HG02943 (cell line): ENCODE data around the gene AIDA.
"Not testable (repeated sequence)": the region's sequence is repeated elsewhere in the genome, so short reads cannot be mapped to it uniquely, and the experiment has no call there.

ENCODE experiments used
- ATAC-seq: cut with Tn5 transposase; IDR thresholded peaks from one replicate; pipeline ENCODE4 v1.9.1; 2021; ENCODE audit warnings: mild to moderate bottlenecking, low read depth, moderate library complexity; ENCODE audit not compliant: unreplicated experiment

AIDA gene

DNA sequence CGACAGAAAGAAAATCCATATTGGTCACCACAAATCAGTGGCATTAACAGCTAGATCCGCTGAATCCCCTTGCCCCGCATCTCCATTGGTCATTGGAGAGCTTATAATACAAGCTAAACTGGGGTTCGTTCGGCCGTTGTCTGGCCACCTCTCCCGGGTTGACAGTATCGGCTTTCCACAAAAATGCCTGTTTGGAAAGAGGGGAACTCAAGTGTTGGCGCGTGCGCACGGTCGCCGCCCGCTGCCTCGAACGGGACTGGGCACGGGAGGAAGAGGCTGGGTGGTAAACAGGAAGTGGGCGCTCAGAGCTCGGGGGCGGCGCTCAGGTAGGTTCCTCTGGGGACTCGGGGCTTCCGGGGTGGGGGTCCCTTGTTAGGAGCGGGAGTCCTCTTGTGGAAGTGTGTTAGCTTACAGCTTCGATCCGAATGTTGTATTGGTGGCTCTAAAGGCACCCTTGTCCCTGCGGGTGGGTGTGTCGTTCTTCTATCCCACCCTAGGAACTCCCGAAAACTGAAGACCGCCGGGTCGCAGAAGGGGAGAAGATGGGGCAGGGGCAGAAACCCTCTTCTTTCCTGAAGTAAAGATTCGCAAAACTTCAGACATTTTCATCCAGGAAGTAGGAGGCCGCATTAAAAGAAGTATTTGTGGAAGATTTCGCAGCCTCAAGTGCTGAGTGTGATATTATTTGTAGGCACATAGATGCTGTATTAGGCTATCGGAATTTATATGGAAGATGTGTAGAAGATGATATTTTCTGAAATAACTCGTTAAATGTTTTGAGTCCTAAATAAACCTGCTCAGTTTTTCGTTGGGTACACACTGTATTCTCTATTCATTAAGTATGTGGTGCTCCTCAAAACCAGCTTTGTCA, 1.0 kb upstream of the AIDA start:
- peak; percentile 55 for ATAC-seq

DNA sequence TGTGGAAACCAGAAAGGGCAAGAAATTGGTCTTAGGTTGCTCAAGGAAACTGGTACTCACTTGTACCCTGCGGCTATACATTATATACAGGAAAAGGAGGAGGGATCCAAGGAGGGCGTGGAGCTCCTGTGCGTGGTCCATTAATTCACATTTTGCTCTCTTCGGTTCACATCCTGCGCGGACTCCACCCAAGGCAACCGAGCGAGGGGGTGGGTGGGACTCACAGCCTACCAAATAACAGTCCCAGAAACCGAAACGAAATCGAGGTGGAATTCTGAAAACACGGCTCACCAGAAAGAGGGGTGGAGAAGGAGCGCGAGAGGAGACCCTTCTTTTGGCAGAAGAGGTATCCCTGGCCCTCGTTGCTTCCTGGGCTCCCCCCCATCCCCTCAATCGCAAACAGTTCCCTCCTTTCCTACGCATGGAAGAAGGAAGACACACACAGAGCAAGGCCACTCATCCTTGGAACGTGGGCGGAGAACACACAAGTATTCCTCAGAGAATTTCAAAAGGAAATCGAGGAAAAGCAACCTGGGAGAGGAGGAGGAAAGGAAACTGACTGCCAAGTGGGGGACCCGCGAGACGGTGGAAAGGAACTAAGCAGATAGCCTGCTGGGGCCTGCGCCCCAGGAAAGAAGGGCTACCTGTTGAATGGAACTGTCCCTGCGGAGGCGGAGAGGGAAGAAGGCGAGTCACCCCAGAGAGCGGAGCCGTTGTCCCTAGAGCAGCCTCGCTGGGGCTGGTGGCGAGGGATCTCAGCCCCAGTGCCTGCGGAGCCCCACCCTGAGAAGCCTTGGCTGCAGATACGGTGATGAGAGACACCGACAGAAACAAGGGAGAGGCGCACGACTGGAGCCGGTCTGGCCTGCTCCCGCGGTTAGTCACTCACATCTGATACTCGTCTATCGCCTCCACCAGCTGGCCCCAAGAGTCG, 705 bp downstream of the AIDA start:
- peak; percentile 26 for ATAC-seq

DNA sequence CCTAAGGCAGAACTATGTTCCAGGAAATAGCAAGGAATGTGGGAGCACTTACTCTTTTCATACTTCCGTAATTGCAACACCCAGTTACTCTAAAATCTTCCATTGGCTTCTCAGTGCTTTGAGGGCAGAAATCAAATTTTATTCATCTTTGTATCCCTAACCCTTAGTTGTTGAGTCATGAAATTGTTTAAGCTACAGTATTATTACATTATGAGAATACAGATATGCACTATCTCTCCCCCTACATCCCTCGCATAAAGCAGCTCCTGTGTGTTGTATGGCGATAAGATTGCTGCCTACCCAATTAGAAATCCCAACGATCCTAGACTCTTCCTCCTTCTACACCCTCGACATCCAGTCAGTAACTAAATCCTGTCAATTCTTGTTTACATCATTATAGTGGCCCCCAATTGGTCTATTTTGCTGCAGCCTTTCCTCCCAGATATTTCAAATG, 2.6 kb downstream of the AIDA start:
- ATAC-seq = no peak

DNA sequence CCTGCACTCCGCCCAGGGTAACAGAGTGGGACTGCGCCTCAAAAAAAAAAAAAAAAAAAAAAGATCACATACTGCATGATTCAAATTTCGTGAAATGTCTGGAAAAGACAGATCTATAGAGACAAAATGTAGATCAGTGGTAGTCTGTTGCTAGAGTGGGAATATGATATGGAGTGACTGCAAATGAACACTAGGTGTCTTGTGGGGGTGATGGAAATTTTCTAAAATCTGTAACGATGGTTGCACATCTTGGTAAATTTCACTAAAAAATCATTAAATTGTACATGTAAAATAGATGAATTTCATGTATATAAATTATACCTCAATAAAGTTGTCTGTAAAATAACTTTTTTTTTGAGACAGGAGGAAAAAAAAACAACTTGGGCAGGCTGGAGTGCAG, 5.5 kb downstream of the AIDA start:
- no peak for ATAC-seq

DNA sequence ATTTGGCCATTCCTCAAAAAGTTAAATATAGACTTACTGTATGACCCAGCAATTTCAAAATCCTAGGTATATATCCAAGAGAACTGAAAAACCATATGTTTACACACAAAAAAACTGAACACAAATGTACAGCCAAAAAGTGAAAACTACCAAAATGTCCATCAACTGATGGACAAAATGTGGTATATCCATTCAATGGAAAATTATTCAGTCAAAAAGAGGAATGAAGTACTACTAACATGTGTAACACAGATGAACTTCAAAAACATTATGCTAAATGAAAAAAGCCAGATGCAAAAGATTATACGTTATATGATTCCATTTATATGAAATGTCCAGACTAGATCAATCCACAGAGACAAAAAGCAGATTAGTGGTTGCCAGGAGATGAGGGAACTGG, 8.0 kb downstream of the AIDA start:
- ATAC-seq = no peak

DNA sequence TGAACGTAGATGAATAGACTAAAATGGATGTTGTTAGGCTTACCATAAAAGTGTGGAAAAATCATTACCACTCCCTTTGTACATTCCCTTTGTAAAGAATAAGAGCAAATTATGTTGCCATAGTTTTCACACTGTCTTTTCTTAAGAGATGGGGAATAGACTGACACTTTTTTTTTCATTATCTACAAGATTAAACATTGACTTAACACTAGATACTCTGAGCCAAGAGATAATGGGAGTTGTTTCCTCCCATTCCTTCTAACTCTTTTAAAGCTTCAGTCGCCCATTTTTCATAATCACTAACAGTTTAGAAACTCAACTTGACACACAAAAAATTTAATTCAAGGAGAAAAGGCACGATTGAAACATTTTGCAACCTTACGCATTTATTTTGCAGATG, 10.1 kb downstream of the AIDA start:
- ATAC-seq = no peak

DNA sequence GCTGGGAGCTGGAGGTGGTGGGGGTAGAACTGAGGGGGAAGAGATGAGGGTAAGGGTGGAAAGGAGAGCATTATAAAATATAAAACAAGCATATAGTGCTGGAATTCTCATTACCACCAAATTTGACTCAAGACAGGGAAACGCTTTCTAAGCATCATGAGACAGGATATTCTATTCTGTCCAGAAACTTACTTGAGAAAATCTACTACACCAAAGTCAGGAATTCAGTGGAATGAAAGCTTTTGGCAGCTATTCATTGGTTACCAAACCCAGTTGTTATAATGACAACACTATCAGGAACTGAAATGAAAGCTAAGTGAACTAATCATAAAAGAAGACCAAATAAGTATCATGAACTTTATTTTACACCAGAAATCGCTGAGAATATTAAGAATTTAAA, 14.5 kb downstream of the AIDA start:
- no peak for ATAC-seq

DNA sequence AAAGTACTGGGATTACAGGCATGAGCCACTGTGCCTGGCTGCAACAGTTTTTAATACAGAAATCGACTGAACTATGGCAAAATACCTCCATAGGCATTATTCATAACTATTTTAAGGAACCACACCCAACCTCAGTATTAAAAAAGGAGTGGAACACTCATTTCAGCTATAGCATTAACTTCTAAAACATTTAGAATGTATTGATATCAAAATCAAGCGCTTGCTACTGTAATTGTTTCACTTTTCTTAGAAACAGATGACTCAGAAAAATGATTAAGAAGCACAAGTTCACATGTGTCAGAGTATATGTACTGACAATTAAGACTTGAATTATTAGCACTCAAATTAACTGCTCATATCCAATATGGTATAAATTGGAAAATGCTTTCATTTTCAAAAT, 15.1 kb downstream of the AIDA start:
- no peak for ATAC-seq

DNA sequence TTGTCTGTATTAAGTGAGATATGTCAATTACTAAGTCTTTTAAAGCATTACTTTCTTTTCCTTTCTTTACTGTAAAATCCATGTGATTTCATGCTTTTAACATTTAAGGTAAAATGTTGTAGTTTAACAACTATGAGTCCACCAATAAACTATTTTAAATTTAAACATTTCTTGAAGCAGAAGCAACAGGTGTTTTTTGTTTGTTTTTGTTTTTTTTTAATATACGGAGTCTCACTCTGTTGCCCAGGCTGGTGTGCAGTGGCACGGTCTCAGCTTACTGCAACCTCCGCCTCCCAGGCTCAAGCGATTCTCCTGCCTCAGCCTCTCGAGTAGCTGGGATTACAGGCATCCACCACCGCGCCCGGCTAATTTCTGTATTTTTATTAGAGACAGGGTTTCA, 15.6 kb downstream of the AIDA start:
- no peak for ATAC-seq

DNA sequence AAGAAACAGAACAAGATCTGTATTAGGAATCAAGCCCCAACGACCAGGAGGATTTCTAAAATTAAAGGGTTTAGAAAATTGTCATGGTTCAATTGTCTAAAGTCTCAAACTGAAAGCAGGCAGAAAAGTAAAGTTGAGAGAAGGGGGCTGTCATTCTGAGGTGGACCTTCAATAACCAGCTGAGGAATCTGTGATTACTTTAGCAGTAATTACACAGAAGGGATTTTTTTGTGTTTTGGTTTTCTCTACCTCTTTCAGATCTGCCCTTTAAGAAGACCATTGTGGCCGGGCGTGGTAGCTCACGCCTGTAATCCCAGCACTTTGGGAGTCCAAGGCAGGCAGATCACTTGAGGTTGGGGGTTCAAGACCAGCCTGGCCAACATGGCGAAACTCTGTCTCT, 17.4 kb downstream of the AIDA start:
- no peak for ATAC-seq

DNA sequence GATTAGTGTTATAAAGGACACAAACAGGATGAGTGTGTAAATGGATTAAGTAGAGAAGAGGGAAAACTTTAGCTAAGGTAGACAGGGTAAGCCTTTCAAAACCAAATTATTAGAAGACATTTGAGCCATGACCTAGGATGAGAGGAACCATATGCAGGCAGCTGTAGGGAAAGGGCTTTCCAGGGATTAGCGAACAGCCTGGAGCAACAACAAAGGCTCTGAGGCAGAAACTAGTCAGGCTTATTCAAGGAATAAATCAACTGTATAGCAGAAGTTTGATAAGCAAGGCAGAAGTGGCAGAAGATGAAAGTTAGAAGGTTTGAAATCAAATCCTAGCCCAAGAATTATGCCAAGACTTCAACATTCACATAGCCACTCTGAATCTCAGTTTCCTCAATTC, 21.3 kb downstream of the AIDA start:
- ATAC-seq = no peak

DNA sequence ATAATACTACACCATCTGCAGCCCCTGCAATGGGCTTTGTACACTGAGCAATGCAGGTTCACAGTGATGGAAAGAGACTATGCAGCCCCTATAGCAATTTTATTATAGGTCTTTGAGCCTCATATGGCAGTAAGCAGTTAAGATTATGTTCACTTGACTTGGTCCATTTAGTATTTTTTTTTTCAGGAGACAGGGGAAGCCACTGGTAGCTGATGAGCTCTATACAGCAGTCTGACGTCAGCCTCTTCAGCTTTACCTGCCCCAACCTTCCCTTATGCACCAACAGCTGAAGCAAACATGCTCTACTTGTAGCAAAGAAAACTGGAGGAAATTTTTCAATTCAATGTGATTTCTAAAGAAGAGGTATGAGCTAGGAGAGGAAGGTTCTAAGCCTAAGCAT, 32.2 kb downstream of the AIDA start:
- no peak for ATAC-seq

DNA sequence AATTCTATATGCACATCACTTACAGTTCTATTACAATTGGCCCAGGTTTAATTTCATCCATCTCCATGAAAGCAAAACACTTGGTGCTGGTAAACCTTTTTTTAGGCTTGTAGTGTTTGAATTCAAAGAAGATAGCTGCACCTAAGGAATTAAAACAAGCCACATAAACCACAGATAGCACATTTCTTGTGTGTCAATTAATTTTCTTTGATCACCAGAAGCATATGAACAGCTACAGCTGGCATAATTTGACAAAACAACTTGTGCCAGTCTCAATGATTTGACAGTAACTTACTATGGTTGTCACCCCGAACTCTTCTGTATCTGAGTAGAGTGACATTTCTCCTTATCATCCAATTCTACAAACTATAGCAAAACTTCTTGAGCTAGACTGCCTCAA, 42.2 kb downstream of the AIDA start:
- ATAC-seq = no peak

DNA sequence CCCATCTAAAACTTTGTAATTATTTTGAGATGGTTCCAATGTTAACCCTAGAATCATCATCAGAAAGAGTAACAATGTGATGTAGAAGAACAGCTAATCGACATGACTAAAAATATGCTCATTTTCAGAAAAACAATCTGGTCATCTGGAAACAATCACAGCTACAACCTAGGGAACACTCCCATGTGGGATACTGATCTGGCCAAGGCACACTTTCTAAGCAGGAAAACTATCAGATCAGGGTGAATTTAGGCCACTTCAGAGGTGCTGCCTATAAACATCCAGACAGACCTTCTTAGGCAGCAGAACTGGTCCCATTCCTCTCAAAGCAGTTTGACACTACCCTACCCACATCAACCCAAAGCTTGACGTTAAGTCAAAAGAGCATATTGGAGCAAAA, 43.2 kb downstream of the AIDA start:
- ATAC-seq = not testable (repeated sequence)

DNA sequence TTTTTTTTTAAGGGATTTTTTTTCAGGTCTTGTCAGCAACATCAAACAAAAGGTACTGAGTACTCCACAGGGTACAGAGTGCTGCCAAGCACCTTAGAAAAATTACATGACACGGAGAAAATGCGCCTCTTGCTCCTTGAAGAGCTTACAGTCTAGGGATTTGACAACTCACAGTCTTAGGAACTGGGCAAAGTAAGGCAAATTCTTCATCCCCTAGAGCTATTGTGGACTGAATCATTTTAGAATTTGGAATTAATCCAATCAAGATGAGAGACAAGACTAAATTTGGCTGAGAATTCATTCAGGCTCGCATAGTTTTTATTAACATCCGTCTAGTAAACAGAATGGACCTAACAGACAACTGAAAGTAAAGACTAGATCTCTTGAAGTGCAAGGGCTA, 44.1 kb downstream of the AIDA start:
- ATAC-seq = not testable (repeated sequence)

DNA sequence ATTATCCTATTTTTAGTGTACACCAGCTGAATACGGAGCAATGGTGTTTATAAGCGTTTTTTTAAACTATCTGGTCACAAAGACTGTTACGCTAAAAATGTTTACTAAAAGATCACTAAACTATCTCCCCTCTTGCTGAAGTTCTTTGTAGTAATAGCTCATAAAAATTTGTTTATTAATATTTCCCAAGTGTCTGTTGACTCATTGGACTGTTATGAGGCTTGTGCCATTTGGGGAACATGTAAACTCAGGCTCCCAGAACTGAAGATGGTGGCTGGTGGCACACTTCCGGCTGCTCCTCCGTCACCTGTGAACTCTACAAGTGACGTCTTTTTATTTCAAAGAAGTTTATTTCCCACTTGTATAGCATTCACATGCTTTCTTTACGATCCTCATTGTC, 46.3 kb downstream of the AIDA start:
- ATAC-seq = no peak

DNA sequence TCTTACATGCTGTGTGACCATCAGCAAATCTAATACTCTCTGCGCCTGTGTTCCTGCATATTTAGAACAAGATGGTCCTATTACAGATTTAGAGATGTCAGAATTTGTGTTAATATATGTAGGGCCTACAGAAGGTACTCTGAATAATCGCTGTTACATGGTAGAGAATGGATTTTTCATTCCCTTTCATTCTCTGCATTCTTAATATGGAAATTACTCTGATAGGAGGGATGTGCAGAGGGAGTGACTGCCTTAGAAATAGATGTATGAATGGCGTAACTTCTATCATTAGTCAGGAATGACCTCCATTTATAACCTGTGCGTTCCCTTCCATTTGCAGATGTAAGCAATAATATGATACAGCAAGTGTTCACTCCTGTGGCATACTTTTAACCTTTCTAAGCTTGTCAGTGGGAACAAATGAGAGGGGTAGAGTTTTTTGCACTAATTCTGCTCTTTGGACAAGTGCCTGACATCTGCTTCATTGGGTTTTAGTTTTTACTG, 48.8 kb downstream of the AIDA start:
- no peak for ATAC-seq

DNA sequence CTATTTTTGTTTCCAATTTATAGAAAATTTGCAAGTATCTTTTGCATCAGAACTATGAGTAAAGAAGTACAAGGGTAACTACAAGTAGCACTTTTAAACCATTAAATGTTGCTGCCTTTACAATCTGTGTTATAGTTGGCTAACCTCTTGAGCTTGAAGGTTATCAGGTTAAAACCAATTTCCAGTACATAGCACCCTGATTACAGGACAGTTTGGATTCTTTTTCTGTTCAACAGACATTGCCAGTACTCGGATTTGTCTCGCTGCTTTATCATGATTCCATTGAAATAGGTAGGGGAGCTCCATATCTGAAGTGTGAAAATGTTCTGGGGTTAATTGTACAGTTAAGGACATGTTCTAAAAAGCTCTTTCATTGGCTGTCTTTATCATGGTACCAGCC, 54.4 kb downstream of the AIDA start:
- ATAC-seq = no peak

DNA sequence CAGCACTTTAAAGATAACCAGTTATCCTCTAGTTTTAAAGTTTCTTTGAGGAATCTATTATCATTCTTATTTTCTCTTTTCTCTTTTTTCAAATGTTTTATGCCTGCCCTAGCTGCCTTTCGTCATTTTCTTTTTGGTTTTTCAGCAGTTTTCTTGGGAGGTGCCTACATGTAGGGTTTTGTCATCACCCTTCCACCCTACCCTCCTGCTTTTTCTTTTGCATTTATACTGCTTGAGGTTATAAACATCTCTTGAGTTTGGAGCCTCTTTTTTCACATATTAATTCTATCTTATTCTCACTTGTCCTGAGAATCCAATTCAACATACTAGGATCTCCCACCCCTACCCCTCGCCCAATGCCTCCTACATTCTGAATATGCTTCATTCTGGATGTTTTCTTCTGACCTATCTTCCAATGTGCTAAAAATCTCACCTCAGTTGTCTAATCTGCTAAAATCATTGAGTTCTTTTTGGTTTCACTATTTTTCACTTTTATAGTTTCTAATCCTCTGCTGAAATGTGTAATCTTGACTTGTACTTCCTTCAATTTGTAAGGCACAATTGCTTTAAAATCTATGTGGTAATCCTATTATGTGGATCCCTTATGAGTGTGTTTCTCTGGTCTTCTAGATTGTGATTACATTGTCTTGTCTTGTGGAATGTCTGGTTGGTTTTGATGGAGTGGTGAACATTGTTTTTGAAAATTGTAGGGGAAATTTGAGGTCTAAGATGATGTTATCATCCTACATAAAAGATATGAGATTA, 55.7 kb downstream of the AIDA start:
- ATAC-seq = no peak

DNA sequence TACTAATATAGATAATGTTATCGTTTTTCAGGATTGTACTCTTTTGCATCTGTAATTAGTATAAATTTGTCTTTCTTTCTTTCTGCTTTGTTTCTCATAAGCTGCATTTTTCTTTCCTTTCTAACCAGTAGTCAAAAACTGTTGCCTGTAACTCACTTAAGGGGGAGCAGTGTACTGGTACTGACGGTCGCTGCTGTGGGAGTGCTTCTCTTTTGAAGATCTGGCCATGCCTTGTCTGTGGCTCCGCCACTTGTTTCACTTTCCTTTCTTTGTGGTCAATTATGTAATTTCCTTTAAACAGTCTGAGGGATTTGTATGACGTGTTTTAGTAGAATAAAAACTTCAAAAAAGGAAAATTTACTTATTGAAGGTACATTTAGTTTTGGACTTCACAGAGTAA, 57.4 kb downstream of the AIDA start:
- ATAC-seq = peak; percentile 95
